Stimulated activated CD8-positive, alpha-beta memory T cell treated with anti-CD3 and anti-CD28 coated beads, Interleukin-4, amount 100 ng/mL, for 48 hours (primary cell): ENCODE data around the gene TCOF1.

Source experiments
- DNase-seq: peaks from one replicate; pipeline ENCODE4 v3.0.0-alpha.2; 2020

The TCOF1 gene

DNA sequence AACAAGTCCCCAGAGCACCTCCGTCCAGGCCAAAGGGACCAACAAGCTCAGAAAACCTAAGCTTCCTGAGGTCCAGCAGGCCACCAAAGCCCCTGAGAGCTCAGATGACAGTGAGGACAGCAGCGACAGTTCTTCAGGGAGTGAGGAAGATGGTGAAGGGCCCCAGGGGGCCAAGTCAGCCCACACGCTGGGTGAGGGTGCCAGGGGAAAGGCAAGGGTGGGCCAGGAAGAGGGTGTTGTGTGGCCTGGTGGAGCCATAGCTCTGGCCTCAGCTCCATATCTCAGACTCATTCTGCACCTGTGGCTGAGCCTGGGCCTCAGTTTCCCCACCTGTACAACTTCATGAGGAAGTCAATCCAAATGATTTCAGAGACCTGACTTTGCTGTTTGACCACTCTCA, 34.5 kb downstream of the TCOF1 start:
- no peak for DNase-seq

DNA sequence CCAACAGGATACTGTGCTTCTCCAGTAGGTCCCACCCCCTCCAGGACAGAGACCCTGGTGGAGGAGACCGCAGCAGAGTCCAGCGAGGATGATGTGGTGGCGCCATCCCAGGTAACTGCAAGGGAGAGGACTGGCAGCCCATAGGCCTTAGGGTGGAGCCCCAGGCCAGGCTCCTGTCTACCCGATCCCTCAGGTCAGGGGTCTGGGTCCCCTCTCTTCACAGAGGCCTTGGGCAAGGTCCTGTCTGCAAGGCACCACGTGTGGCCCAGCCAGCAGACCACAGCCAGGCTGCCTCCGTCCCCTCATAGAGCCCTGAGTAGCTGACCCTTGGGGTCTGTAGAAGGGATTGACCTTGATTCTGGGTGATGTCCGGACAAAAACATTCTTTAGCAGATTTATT, 35.2 kb downstream of the TCOF1 start:
- no peak for DNase-seq

DNA sequence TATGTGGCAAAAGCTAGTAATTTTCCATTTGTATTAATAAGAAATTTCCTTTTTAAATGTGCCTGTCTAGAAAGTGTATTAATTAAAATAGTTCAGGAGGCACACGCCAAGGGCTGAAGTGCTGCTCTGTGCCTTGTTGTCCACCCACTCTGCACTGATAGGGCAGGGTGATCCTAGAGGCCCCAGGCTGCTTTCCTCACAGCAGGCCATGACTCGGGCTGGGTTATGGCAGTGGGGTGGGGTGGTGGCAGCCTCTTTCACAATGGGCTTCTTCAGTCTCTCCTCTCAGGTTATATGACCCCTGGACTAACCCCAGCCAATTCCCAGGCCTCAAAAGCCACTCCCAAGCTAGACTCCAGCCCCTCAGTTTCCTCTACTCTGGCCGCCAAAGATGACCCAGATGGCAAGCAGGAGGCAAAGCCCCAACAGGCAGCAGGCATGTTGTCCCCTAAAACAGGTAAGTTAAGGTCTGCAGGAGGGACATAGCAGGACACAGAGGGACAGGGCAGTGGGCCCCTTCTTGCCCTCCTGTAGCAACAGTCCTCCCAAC, 35.7 kb downstream of the TCOF1 start:
- DNase-seq: no peak

DNA sequence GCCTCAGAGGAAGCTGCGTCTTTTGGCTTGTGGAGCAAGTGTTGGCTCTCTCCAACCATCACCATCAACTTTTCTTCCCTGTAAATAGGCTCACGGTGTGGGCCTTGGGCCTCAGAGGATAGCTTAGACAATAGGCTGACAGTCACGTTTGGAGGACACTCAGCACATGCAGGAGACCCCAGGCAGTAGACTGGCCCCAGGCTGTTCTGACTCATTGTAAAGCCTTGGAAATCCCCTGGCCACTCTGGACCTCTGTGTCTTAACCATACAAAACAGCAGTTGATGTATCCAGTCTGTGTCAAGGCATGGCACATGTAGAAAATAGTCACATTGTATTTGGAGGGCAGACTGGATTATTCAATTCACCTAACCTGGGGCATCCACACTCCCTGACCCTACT, 36.6 kb downstream of the TCOF1 start:
- no peak for DNase-seq

DNA sequence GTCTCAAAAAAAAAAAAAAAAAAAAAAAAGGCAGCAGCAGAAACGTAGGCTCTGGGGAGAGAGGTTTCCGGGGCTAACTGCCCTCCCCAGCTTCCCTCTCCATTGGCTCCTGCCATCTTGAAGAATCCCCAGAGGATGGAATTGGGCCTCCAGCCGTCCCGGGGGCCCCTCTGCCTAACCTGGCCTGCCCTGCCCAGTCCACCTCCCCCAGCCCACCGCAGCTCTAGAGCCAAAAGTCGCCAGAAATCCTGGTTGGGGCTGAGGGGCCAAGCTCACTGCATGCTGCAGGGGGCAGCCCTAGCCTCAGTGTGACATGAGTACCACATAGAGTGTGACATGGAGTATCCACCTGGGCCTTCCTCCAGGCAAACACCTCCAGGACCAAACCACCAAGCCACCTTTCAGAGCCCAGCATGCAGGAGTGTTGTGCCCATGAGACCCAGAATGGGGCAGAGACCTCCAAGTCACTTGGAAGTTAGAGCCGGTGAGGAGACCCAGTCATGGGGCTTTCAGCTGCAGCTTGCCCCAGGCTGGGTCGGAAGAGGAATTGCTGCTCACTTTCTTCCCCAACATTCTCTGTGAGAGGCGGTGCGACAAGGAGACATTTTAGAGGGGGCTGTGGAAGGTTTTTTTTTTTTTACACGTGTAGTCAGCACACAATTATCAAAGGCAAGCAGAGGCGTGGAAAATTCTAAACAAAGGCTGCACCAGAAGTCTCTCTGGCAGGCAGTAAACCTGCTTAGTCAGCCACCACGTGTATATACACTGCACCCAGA, 37.6 kb downstream of the TCOF1 start:
- DNase-seq: no peak

DNA sequence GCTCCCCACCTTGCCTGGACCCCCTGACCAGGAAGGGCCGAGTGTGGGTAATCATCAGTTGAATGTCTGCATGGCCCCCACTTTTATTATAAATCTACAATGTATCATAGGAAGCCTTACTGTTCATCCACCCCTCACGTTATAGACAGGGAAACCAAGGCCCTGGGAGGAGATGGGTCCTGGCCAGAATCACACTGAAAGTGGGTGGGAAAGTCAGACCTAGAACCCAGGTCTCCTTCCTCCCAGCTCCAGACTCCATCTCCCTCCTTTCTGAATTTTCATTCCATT, 38.1 kb downstream of the TCOF1 start:
- DNase-seq: no peak

DNA sequence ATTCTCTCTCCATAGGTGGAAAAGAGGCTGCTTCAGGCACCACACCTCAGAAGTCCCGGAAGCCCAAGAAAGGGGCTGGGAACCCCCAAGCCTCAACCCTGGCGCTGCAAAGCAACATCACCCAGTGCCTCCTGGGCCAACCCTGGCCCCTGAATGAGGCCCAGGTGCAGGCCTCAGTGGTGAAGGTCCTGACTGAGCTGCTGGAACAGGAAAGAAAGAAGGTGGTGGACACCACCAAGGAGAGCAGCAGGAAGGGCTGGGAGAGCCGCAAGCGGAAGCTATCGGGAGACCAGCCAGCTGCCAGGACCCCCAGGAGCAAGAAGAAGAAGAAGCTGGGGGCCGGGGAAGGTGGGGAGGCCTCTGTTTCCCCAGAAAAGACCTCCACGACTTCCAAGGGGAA, 38.8 kb downstream of the TCOF1 start:
- DNase-seq: no peak

DNA sequence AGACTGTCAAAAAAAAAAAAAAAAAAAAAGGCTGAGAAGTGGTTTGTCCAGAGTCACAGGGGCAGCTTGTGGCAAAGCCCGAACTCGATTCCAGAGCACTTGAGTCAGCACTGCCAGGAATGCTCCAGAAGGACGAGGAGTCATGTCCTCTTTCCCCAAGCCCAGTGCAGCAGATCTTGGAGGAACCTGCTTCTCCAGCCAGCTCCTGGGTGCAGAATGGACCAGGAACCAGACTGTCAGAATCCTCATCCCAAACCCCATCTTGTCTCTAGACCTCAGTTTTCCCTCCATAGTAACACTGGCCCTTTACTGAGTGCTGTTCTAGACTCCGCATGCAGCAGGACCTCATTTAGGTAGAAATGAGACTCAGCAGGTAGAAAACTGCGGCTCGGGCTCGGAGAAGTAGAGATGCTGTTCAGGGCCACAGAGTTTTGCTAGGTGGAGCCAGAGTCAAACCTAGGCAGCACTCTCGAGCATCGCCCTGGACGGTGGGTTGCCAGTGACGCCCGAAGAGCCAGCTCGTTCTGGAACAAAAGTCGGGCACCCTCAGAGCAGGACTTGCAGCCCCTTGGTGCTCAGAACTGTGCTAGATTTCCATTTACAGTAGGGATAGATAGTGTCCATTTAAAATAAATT, 39.8 kb downstream of the TCOF1 start:
- DNase-seq: no peak

DNA sequence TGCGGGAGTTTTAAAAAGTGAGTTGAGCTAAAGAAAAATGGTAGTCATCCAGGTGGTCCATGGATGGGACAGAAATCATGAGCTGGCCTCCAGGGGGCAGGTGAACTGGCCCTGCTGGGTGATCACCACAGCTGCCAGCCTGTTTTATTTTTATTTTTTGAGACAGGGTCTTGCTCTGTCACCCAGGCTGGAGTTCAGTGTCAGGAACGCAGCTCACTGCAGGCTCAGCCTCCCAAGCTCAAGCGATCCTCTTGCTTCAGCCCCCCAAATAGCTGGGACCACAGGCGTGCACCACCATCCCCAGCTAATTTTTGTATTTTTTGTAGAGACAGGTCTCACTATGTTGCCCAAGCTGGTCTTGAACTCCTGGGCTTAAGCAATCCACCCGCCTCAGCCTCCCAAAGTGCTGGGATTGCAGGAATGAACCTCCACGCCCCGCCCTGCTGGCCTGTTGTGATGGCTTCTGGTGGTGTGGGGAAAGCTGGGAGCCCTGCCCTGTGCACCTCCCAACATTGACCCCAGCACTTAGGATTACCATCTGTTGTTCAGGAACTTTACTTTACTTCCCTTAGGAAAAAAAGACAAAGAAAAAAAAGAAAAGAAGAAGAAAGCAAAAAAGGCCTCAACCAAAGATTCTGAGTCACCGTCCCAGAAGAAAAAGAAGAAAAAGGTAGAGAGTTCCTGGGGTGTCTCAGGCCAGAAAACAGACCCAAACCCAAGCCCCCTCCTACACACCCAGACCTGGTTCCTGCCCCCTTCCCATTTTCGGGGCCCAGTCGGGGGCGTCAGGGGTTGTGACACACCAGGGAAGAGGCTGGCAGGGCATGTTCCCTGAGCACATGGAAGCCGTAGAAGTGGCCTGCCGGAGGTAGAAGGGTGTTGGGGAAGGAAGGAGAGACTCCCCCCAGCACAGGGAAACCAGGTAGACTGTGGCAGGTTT, 40.6 kb downstream of the TCOF1 start:
- no peak for DNase-seq

DNA sequence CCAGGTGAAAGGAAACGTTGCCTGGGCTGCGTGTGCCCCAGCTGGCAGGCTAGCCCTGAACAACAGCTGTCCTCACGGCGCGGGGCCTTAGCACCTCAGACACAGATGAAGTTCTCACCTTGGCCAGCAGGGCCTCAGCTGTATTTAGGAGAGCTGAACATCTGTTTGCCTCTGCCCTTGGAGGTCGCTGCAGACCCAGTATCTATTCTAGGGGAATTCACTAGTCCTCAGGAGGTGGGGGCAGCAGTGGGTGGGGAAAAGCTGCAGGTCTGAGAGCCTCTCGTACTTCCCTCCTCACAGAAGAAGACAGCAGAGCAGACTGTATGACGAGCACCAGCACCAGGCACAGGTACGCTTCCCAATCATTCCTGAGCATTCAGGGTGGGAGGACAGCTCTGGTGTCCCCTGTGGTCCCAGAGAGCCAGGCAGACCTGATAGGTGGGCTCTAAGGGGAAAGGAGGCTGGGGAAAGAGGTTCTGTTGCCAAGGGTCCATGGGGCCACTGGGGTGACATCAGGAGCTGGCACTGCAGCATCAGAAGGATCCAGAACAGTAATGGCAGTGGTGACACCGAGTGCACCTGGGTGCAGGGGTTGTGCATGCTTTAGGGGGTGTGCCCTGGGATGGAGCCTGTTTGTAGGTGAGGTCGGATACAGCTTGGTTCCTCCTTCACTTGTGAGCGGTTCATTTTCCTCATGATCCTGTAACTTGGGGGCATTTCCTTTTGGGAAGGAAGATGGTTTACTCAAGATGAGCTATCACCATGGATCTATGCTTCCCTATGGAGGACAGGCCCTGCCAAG, 41.4 kb downstream of the TCOF1 start:
- DNase-seq: no peak

DNA sequence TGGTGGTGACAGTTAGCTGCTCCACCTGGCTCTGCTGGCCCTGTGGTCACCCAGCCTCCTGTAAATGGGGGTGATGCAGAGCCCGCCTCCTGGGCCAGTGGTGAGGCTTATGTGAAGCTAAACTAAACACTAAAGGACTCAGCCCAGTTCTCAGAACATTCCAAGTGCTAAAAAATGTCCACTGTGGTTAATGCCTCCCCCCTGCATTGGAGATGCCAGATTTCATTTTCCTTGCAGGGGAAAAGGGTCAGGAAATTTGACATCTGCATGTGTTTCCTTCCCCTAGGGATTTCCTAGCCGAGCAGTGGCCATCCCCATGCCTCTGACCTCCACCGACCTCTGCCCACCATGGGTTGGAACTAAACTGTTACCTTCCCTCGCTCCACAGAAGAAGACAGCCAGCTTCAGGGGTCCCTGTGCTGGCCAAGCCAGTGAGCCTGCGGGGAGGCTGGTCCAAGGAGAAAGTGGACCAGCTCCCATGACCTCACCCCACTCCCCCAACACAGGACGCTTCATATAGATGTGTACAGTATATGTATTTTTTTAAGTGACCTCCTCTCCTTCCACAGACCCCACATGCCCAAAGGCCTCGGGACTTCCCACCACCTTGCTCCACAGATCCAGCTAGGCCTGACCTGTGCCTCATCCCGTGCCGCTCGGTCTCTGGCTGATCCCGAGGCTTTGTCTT, 42.2 kb downstream of the TCOF1 start:
- no peak for DNase-seq

DNA sequence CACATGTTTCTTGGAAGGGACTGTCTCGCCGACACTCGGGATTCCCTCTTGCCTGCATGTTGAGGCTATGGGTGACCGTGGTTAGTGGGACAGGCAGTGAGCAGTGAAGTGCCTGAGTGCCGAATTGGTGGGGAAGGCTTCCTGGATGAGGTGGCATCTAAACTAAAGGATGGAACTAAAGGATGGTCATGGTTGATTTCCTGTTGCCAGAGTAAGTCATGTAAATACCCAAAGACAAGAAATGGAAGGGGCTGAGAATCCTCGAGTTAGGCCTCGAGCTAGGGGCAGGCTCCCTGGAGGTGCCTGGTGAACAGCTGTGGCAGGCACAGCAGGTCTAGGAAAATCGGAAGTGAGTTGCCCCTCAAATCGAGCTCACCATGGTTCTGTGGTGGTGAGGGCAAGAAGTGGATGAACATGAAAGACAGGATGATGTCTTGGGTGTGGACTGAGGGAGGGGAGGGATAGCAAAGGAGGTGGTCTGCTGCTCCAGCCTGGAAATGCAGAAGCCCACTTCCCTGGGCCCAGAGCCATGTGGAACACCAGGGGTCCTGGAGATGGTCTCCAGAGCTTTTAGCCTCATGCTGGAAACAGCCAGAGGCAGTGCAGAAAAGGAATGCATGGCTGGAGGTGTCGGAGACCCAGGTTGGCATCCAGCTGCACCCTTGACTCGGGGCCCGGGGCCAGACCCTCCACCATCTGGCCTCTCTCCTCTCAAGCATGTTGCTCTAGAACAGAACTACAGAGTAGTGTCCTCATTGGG, 43.0 kb downstream of the TCOF1 start:
- DNase-seq: no peak

DNA sequence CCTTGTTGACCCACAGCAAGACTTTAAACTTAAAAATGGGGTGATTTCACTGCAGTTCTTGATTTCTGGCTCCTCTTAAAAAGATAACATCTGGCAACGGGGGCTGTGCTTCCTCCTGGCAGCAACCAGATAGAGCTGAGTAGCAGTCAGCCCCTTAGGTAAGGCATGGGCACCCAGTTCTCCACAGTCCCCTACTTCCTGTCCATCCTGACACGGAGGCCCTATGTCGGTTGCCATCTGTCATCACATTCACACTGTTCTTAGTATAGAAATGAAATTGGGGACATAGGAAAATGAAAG, 43.5 kb downstream of the TCOF1 start:
- no peak for DNase-seq

DNA sequence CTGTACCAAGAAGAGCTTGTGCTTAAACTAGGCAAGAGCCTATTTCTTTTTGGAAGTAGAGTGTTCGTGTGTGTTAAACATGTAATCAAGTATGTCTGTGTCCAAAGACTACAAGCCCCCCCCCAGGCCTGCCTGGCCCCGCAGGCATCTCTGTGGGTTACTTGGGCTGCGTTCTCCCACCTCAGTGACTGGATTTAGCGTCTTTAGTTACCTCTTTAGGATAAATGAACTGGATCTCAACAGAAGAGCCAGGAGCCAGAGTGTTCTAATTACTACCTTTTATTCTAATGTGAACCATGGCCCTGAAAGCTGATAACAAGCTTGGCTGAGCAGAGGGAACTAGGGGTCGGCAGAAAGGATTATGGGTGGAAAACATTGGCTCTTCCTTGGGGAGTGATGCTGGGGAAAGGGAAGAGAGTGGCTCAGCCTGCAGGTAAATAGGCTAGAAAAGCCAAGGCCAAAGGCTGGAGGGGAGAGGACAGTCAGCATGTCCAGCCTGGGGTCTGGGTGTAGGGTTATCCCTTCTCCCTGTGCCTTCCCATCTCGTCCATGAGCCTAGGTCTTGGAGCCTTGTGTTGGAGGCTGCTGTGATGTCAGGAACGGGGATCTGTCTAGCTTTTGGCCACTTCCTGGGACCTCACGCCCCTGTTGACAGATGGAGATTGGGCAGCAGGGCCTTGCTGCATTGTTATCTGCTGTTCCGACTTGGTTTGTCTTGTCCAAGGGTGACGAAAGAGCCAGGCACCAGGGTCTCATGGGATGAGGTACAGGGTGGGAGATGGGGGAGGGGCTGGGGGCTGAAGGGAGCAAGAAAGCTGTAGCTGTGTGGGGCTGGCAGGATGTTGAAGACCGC, 44.1 kb downstream of the TCOF1 start:
- no peak for DNase-seq

DNA sequence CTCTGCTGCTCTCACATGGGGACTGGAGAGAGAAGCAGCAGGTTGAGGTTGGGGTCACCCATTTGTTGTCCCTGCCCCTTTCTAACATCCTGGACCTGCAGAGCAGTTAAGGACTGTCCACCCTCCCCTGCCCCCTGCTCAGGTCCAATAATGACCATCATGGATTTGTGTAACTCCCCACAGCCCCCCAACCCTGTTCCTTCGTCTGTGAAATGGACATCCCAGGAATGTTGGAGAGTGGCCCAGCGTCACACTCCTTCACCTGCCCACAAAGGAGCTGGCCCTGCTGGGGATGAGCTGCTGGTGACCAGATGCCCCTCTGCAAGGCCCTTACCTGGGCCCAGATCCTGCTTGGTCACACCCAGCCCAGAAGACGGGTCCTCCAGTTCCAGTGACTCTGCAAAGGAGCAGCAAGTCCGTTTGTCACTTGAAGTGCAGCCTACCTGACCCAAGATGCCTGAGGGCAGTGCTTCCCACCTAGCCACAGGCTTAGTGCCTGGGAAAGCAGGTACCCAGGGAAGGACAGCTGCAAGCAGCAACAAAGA, 44.8 kb downstream of the TCOF1 start:
- DNase-seq: no peak

DNA sequence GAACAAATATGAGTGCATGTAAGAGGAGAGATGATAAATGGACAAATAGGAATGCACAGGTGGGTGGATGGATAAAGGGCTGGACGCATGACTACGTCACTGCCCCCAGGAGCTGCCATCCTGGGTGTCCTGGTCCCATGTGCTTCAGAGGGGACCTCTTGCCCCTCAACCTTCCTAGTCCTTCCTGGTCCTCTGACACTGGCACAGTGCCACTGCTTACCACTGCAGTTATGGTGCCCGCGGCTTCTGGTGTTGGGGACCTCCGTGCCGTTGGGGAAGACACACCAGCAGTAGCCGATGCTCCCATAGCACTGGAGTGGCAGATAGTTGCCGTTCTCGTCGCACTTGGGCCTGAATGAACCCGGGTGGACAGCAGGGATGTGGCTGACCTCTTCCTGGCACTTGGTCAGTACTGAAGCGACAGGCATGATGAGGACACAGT, 45.4 kb downstream of the TCOF1 start:
- DNase-seq: no peak

DNA sequence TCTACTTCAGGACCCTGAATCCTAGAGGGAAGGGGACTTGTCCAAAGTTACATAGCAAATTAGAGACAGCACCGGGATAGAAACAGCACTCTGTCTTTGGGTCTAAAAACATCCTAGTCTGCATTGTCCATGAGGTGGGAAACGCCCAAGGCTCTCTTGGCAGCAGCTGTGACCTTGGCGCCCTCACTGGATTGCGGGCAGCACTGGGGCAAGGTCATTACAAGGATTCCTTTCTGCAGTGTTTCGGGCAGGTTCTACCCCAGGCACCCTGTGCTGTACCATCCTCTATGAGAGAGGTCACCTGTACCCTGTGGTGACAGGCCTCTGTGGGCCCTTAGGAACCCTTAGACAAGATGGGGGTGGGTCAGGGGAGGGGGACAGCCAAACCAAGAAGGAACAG, 46.6 kb downstream of the TCOF1 start:
- no peak for DNase-seq

DNA sequence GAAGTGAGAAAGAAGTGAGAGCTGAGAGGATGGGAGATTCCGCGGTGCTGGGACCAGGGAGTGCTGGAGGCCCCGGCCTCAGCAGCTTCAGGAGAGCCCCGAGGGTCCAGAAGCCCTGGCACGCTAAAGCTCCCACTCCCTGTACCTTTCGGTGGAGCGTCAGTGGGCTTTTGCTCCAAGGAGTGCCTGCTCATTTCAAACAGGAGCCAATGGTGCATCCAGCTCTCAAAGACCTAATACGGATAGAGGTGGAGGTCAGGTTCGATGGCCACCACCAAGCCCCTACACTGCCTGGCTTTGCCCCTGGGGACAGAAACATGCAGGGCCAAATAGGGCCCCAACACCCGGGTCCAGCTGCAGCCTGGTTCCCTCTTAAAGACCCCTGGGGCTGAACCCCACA, 47.0 kb downstream of the TCOF1 start:
- DNase-seq: no peak

DNA sequence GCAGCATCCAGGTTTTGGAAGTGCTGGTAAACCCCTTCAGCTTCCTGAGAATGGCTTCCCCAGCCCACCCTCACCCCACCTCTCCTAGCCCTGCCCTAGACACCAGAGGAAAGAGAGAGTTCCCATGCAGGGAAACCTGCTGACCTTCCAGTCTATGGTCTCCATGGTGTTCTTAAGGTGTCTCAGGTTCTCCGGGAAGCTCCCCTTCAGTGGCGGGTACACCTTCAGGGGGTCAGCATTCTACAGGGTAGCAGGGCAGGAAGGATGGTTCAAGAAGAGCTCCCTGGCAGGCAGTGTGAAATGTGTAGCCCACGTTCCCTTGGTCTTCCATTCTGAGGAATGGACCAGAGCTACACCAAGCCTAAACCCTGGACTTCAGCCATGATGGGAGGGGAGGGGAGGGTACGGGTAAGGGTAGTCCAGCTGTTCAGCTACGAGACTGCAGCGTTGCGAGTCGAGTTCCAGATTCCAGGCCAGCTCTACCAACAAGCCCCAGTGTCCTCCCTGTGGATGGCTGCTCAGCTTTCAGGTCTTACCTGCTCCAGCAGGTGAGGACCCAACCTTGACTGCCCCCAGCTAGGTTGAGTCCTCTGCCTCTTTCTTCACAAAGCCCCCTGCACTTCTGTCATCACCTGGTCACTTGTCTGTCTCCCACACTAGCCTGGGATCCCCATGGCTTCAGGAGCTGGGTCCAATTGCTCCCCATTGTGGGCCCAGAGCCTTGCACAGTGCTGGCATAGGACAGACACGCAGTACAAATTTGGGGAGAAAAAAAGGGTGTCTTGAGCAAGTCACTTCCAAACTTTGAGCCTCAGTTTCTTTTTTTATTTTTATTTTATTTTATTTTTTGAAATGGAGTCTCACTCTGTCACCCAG, 47.7 kb downstream of the TCOF1 start:
- DNase-seq: no peak
